GM19455 (cell line): ENCODE results near the gene HOMER2.

ENCODE experiments used
- ATAC-seq: cut with Tn5 transposase; IDR thresholded peaks from one replicate; pipeline ENCODE4 v1.9.1; 2021; ENCODE audit not compliant: unreplicated experiment

The HOMER2 gene

GRCh38 chr15:82933576-82933975, 18.9 kb downstream of the HOMER2 start:
- ATAC-seq: no peak

- no peak for ATAC-seq
These were observed 21.3 kb downstream of the HOMER2 start for GRCh38 chr15:82931221-82931620.

GRCh38 chr15:82930461-82930860, 22.1 kb downstream of the HOMER2 start:
- ATAC-seq: no peak

DNA sequence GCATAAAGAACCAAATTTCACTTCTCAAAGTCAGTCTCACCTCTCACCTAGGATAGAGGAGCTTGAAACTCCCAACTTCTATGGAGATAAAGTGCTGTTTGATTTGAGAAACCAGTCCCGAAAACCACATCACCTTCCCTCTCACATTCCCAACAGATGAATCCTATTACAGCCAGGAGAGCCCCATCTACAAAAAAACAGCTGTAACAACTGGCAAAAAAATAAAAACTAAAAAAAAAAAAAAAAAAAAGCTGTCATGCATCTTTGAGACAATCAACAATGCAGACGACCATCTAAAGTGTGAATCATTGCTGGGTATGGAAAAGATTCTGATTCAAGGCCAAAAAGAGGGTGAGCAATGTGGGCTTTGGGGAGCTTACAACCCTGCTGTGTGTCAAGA, 23.8 kb downstream of the HOMER2 start:
- no peak for ATAC-seq

DNA sequence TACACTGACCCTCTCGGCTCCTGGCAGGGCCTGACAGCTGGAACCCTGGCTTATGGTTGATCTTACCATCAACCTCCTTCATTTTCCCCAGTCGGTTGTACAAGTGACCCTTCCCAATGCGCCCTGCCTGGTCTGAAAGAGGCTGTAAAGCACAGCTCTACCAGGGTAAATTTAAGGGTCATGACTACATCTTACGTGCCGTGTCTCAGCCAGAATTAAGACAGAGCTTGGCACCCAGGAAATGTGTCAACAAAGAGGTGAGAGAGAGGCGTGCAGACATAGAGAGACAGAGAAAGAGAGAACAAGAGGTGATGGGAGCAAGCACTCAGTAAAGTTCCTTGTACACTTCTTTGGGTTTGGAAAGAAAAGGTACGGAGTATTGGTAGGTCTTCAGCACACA, 28.8 kb downstream of the HOMER2 start:
- no peak for ATAC-seq

DNA sequence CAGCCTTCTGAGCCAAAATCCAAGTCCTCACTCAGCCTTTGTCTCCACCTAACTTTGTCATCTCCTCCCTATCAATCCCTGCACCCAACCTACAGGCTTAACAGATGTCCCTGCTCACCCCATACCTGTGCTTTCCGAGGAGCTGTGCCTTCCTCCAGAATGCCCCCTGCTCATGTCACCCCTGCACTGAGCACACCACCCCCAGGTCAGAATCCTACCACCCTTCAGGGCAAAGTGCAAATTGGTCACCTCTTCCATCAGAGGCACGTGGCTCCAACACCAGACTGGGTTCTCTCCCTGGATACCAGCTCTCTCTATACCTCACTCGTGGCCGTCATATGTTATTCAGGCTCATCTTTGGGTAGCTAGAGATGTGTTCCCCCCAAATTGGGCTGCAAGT, 29.8 kb downstream of the HOMER2 start:
- no peak for ATAC-seq

DNA sequence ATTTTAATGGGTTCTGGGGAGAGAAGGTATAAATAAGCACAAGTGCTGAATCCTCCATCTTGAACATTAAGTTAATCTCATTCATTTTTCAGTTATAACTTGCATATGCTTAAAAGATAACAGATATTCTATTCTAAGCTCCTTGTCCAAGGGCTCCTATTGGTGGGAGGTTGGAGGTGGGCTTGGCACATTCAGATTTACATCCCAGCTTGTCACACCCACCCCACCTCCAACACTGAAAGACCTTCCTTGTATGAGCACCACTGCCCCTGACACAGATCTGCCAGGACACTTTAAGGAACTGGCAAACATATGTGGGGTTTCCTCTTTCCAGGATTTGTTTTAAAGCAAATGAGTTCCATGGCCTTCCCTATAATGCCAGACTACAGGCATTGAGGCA, 30.6 kb downstream of the HOMER2 start:
- no peak for ATAC-seq

DNA sequence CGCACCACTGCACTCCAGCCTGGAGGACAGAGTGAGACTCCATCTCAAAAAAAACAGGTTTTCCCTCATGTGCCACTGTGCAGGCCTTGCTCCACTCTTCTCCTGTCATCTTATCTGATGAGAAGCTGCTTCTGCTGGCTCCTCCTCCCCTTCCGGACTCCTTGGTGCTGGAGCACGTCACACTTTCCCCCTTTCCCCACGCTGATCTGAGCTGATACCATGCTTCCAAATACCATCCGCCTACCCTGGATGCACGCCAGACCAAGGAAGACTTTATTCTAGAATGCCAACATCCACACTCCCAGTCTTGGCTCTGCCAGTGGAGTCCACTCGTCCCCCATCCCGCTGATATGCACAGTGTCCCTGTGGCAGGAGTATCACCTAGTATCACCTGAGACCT, 31.3 kb downstream of the HOMER2 start:
- ATAC-seq: no peak

DNA sequence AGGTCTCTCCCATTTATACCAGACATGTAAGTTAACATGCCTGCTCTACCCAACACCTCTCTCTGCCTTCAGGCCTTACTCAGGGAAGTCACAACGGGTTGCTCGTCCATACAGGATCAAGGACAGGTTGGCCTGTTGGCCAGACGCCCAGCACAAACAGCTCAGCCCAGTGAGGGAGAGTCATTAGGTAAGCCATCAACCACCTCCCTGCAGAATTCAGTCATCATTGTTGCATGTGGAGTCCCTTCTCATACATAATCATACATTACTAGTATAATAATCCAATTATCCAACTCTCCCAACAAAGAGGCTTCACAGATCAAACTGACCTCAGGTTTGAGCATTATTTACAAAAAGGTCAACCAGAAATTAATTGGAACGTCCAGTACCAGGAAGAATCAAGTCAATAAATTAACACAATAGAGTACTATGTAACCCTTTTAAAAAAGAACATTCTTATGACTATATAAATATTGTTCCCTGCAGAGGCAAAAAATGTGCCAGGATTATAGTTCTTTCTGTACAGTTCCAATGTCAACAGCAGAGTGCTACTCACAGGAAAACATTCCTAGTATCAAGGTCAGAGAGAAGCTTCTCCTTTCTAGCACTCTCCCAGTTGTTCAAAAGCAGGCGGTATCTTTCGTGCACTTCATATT, 33.2 kb downstream of the HOMER2 start:
- ATAC-seq: no peak

DNA sequence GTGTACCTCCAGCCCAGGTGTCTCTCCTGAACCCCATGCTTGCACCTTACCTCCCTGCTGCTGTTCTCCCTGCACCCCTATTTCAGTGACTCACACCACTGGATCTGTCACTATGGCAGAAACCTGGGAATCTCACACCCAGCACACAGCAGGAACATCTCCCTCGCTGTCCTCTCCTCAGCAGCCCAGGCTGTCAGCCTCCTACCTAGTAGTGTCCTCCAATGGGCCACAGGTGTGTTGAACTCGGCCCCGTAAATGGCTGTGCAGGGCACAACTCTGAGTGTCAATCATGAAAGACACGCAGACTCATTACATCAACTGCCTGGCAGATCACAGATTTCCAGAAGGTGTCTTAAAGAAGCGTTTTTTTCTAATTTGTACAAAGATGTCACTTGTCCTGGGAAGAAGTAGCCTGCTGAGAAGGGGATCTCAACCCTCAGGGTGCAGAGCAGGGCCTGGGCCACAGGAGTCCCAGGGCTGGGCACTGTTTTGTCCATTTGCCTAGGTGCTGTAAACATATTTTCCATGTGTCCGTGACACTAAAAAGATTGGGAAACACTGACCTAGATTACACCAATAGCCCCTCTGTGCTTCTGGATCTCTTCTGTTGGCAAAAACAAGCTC, 33.8 kb downstream of the HOMER2 start:
- no peak for ATAC-seq

- ATAC-seq: no peak
These were observed 34.4 kb downstream of the HOMER2 start for GRCh38 chr15:82918162-82918561.

DNA sequence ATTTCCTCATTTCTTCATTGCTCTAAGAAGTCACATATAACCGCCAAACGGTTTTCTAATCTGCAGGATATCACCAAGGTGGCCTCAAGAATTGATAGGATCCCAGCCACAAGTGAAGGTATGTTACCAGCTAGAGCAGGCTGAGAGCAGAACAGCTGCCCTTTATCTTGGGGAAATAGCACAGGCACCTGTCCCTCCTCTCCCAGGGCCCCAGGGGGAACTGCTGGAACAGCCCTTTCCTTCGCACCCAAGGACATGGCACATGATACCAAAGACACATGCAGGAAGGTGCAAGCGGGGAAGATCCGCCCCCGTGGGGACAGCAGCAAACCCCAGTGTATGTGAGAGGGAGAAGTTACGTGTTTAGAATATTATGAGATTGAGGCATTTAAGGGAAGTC, 35.3 kb downstream of the HOMER2 start:
- no peak for ATAC-seq

- ATAC-seq: no peak
These were observed 36.2 kb downstream of the HOMER2 start for GRCh38 chr15:82916161-82916952.

DNA sequence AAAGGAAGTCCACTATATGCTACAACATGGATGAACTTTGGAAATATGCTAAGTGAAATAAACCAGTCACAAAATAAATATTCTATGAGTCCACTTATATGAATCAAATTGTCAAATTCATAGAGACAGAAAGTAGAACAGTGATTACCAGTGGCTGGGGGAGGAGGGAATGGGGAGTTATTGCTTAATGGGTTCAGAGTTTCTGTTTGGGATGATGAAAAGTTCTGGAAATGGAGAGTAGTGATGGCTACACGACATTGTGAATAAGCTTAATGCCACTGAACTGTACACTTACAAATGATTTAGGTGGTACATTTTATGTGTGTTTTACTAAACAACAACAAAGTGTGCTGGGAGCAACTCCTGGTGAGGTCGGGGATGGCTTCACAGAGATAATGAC, 38.1 kb downstream of the HOMER2 start:
- no peak for ATAC-seq

DNA sequence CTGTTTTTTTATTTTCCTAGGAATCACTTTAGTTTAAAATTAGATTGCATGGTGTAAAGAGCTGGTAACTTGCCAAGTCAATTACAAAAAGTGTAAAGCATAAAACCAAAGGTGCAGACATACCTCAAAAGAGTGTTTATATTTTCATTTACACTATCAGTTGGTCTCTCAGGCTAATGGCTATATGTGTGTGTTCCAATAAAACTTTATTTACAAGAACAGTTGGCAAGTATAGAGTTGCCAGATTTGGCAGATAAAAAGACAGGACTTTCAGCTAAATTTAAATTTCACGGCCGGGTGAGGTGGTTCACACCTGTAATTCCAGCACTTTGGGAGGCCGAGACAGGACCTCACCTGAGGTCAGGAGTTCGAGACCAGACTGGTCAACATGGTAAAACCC, 41.1 kb downstream of the HOMER2 start:
- ATAC-seq: no peak

DNA sequence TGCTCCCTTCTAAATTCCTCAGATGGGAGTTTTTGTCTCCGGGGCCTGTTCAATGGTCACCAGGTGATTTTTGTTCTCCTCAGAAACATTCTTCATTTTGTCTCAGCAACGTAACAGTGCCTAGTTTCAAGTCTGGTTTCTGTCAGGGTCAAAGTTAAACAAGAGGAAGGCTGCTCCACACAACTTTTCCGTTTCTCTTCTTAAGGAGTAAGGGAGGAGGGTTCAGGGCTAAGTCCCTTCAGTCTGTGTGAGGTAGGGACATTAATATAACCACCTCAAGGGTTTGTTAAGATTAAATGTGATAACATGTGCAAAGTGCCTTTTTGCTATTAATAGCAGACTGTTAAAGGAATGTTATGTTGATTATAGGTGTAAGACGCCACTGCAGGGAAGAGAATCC, 41.8 kb downstream of the HOMER2 start:
- ATAC-seq: no peak

DNA sequence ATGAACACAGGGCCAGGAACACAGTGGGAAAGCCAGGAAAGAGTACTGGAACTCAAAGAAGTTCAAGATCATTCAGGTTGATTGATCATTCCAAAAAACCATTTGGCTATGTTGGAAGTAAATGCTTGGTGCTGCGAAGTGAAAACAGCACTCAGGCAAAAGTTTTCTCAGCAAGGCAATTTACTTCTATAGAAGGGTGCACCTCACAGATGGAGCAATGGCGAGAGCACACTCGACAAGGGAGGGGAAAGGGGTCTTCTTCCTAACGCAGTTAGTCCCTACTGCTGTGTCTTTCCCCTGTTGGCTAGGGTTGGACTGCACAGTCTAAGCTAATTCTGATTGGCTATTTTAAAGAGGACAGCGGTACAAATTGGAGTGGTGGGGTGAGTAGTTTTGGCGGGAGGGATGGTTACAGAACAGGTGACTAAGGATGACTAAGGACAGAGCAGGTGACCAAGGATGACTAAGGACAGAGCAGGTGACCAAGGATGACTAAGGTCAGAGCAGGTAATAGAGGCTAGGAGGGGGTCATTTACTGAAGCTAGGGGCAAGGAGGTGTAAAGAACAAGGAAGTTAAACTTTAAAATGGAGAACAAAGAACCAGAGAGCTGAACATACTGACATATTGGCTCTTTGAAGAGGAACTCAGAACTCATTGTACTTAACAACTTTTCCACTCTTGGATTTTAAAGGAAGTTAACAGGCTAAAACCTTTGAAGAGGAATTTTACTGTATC, 43.3 kb downstream of the HOMER2 start:
- ATAC-seq: no peak

- ATAC-seq: no peak
These were observed 45.2 kb downstream of the HOMER2 start for GRCh38 chr15:82907350-82907749.

- ATAC-seq: no peak
These were observed 47.9 kb downstream of the HOMER2 start for GRCh38 chr15:82904574-82904973.

DNA sequence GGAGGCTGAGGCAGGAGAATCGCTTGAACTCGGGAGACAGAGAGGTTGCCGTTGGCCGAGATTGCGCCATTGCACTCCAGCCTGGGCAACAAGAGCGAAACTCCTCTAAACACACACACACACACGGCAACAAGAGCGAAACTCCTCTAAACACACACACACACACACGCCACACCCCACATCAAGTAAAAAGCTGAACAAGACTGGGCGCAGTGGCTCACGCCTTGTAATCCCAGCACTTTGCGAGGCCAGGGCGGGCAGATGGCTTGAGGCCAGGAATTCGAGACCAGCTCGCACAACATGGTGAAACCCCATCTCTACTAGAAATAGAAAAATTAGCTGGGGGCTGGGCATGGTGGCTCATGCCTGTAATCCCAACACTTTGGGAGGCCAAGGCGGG, 49.0 kb downstream of the HOMER2 start:
- ATAC-seq: no peak

DNA sequence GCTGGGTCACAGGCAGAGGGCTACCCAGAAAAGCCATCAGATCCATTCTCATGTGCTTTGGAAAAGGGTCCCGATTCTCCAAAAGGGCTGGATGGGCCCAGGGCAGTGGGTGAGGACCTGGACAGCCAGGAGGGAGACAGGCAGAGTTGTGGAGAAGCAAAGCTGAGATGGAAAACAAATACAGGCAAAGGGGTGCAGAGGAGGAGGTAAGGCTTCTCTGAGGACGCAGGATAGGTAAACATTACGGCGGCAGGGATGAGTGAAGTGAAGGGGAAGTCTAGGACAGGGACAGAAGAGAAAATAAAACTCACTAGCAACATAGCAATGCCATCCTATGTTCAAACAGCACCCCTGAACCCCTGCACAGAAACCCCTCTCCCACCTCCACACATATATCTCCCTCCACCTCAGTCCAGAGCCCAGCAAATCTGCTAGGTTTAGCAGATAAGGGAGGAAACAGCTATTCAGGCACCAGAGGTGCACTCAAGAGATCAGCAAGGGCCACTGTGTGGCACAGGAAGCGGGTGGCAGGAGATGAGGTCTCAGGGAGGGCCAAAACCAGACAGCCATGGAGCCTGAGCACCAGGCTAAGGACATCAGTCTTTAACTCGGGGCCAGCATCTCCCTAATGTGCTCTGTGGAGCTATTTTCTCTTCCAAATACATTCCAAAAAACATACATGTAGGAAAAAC, 51.3 kb downstream of the HOMER2 start:
- no peak for ATAC-seq
